ENCODE results near the gene NGEF.

NGEF gene

DNA sequence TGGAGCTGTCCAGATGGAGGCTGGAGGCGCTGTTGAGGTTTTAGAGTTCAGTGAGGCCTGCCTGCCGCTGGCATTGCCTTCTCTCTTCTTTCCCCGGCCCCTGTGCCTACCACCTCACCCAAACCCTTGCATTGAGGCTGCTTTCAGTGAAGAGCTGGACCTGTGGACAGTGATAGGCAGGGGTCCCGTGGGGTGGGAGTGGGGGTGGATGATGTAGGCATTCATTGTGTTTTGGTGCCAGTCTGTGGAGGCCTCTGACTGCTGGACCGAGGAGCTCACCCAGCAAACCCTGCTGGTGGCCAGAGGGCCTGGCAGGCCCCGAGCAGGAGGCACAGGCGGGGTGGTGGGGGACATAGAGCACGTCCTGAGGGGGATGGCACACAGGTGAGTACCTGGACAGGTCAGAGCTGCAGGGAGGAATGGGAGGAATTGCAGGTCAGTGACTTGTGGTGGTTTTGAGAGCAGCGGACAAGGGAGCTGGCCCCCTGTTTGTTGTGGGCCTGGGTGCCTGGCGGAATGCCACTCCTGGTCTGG, 35.6 kb downstream of the NGEF start:
- TF ChIP-seq, protein P1, sequence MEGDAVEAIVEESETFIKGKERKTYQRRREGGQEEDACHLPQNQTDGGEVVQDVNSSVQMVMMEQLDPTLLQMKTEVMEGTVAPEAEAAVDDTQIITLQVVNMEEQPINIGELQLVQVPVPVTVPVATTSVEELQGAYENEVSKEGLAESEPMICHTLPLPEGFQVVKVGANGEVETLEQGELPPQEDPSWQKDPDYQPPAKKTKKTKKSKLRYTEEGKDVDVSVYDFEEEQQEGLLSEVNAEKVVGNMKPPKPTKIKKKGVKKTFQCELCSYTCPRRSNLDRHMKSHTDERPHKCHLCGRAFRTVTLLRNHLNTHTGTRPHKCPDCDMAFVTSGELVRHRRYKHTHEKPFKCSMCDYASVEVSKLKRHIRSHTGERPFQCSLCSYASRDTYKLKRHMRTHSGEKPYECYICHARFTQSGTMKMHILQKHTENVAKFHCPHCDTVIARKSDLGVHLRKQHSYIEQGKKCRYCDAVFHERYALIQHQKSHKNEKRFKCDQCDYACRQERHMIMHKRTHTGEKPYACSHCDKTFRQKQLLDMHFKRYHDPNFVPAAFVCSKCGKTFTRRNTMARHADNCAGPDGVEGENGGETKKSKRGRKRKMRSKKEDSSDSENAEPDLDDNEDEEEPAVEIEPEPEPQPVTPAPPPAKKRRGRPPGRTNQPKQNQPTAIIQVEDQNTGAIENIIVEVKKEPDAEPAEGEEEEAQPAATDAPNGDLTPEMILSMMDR (IDR thresholded peaks at IDR 0.05; ENCODE audit: low read length, missing control alignments), result no peak
- DNase-seq (ENCODE audit: low read depth), result no peak
- H3K4me3 ChIP-seq (replicated peaks; ENCODE audit: low read depth, low read length), result no peak overlapping the region

GRCh38 chr2:232976666-232977437, 36.2 kb downstream of the NGEF start:
- TF ChIP-seq, protein P1 (IDR thresholded peaks at IDR 0.05; ENCODE audit: low read length, missing control alignments), result no peak
- no peak for DNase-seq (ENCODE audit: low read depth)

DNA sequence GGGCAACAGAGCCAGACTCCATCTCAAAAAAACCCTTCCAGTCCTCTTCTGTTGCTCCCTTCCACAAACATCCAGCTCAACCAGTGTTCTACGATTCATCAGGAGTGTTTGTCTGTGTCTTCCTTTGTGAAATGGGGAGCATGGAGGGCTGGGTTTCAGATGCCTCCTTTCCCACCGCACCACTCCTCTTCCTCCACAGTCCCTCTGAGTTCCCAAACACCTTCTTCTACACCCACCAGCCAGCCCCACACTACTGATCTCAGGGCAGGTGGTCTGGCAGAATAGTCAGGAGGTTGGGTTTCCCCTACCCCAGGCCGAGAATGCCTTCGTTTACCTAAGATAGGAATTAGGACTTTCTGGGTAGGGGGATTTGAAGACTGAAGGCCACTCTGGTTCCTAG, 36.9 kb downstream of the NGEF start:
- TF ChIP-seq, protein P1 (IDR thresholded peaks at IDR 0.05; ENCODE audit: low read length, missing control alignments), result no peak
- no peak for DNase-seq (ENCODE audit: low read depth)
- no peak overlapping the region for H3K4me3 ChIP-seq (replicated peaks; ENCODE audit: low read depth, low read length)

More at GRCh38 chr2:232976666-232977437, 36.2 kb downstream of the NGEF start:
- H3K4me3 ChIP-seq (replicated peaks; ENCODE audit: low read depth, low read length), result no peak overlapping the region

GRCh38 chr2:232974396-232974795, 38.7 kb downstream of the NGEF start:
- no peak for DNase-seq (ENCODE audit: low read depth)
- TF ChIP-seq, protein P1 (IDR thresholded peaks at IDR 0.05; ENCODE audit: low read length, missing control alignments), result no peak
- no peak overlapping the region for H3K4me3 ChIP-seq (replicated peaks; ENCODE audit: low read depth, low read length)

- TF ChIP-seq, protein P1 (IDR thresholded peaks at IDR 0.05; ENCODE audit: low read length, missing control alignments), result no peak
- H3K4me3 ChIP-seq (replicated peaks; ENCODE audit: low read depth, low read length), result no peak overlapping the region
- no peak for DNase-seq (ENCODE audit: low read depth)
Measured at GRCh38 chr2:232973796-232974195, 39.3 kb downstream of the NGEF start.

GRCh38 chr2:232973011-232973735, 39.9 kb downstream of the NGEF start:
- H3K4me3 ChIP-seq (replicated peaks; ENCODE audit: low read depth, low read length), result no peak overlapping the region
- no peak for DNase-seq (ENCODE audit: low read depth)
- TF ChIP-seq, protein P1 (IDR thresholded peaks at IDR 0.05; ENCODE audit: low read length, missing control alignments), result no peak
